Stimulated activated CD4-positive, alpha-beta T cell treated with anti-CD3 and anti-CD28 coated beads, Interleukin-15, amount 100 ng/mL, for 24 hours (primary cell): ENCODE results near the gene CCNF.

Source experiments
- DNase-seq: peaks from one replicate; pipeline ENCODE4 v3.0.0-alpha.2; 2020

CCNF gene

DNA sequence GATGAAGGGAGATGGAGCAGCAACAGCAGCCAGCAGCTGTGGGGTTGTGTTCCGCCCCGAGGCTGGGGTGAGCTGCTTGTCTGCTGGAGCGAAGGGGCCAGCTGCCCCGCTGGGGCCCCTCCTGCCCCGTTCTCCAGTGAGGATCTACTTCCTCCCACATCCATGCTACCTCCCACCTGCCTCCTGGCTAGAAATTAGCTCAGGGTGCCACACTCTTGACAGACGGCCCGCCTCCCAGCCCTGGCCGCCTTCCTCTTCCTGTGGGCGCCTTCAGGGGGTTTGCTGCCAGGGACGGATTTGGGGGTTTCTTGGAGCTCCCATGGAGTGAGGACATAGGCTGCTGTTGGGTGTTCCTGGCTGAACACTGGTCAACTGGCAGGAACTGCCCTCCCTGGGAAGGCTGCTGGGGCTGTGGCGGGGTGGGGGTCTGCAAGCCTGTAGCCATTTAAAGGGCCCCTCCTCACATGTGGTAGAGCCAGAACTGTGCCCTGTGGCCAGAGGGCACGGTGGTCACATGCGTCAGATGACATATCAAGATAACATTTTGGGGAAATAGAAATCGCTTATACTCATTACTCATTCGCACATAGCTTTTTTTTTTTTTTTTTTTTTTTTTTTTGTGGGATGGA, 58.8 kb downstream of the CCNF start:
- no peak for DNase-seq

DNA sequence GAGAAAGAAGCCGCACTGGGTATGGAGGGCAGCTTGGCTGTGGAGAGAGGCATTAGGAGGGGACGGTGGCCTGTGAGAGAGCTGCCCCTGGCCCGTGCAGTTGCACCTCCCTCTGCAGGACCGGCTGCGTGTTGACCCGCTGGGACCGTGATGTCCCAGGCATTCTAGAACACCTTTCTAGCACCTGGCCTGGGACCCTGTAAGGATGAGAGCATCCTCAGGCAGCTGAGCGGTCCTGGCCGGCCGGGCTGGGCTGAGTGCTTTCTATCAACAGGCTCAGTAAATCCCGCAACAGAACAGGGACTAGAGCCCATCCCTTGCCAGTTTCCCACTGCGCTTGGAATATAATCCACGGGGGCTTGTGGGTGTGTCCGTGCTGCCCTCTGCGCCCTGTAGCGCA, 60.3 kb downstream of the CCNF start:
- DNase-seq = no peak

DNA sequence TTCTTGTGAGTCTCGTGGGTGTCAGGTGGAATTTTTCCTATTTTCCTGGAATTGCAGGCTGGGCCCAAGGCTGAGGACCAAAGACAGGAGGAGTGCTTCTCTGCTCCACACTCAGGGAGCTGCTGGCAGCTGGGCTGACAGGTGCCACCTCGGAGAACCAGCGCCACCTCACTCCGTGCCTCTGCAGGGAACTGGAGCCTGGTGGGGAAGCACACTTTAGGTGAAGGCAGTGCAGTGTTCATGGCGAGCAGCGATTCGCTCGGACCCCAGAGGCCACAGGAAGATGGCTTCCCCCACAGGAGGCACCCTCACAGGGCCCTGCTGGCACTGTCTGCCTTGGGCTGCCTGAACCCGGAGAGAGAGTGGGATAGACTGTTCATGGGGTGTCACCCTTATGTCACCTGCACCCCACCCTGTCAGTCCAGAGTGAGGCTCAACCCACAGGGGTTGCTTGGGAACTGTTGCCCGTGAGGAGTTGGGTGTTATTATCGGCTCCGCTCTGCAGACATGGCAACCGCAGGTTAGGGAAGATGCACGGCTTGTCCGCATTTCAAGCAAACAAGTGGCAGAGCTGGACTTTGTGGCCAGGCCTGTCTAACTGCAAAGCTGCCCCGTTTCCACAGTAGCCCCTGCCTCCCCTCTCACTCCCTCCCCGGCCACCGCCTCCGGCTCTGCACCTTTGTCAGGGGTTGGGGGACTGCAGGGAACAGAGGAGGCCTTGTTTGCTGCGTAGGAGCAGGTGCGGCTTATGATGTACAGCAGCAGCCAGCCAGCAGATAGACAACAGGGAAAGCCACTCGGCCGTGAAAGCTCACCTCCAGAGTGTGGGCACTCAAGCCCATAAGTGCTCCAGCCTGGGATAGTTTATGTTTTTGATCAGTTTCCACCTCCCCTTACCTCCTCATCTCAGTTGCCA, 61.2 kb downstream of the CCNF start:
- no peak for DNase-seq

DNA sequence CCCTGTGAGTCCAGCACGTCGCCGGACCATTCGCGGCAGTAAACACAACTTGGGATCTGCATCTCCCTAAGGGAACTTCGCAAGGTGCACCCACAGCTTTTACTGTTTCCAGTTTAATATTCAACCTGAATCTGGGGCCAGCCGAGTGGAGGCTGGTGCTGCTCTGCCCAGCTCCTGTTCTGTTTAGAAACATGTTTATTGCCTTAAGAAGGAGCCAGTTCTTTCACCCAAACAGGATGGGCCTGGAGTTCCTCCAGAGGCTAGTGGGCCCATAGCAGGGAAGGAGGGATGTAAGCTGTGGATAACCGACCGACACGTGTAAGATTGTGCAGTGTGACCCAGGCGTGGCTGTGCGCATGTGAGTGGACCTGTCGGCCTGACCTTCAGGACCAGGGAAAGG, 63.0 kb downstream of the CCNF start:
- no peak for DNase-seq

DNA sequence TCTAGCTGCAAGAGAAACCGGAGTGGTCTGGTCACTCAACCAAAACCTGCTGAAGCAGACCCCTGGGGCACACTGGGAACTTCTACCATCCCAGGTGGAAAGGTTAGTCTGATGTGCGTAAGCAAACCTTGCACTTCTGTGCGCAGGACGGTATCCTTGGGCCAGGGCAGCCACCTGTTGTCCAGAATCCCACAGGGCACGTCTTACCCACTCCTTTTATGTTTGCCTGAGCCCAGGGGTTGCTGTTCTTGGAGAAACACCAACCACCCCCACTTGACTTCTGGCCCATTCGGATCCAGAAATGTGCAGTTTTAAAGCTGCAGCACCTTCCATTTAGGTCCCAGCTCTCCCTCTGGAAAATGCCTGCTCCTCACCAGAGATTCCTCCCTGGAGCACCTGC, 64.4 kb downstream of the CCNF start:
- DNase-seq = no peak

DNA sequence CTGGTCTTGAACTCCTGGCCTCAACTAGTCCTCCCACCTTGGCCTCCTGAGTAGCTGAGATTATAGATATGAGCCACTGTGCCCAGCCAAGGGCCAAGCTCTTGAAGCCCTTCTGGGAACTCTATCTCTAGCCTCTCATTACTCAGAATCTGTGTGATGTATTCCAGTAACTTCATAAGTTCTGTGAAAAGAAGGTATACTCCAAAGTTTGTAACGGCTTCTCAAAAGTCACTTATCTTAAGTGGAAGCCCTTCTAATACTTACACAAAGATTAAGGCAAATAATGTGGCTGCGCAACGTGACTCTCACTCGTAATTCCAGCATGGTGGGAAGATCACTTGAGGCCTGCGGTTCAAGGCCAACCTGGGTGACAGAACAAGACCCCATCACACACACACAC, 65.4 kb downstream of the CCNF start:
- DNase-seq = no peak

DNA sequence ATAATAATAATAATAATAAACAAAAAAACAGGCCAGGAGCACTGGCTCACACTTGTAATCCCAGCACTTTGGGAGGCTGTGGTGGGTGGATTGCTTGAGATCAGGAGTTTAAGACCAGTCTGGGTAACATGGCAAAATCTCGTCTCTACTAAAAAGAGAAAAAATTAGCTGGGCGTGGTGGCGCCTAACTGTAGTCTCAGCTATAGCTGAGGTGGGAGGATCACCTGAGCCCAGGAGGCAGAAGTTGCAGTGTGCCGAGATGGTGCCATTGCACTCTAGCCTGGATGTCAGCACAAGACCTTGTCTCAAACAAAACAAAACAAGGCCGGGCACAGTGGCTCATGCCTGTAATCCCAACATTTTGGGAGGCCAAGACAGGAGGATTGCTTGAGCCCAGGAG, 65.8 kb downstream of the CCNF start:
- DNase-seq = no peak

DNA sequence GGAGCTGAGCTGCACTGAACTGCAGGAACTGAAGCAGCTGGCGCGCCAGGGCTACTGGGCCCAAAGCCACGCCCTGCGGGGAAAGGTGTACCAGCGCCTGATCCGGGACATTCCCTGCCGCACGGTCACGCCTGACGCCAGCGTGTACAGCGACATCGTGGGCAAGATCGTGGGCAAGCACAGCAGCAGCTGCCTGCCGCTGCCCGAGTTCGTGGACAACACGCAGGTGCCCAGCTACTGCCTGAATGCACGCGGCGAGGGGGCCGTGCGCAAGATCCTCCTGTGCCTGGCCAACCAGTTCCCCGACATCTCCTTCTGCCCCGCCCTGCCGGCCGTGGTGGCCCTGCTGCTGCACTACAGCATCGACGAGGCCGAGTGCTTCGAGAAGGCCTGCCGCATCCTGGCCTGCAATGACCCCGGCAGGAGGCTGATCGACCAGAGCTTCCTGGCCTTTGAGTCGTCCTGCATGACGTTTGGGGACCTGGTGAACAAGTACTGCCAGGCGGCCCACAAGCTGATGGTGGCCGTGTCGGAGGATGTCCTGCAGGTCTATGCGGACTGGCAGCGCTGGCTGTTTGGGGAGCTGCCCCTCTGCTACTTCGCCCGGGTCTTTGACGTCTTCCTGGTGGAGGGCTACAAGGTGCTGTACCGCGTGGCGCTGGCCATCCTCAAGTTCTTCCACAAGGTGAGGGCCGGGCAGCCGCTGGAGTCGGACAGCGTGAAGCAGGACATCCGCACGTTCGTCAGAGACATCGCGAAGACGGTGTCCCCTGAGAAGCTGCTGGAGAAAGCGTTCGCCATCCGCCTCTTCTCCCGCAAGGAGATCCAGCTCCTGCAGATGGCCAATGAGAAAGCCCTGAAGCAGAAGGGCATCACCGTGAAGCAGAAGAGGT, 67.2 kb downstream of the CCNF start:
- no peak for DNase-seq

DNA sequence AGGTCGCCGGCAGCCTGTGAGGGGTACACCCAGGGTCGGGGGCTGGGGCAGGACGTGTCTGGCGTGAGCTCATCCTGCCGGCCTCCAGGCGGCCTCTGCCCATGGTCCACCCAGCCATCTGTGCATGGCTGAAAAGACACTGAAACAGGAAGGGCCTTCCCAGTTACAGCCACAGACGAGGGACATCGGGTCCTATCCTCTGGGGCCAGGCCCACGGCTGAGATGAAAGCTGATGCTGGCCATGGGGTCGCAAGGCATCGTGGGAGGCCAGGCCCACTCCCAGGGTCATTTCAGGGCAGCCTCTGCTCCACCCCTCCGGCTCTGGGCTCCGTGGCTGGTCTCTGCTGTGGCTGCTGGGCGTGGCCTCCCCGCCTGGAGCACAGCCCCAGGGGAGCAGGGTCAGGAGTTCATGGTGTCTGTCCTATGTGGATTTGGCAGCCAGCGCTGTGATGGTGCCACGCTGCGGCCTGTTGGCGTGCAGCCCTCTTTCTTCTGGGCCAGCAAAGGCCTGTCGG, 67.9 kb downstream of the CCNF start:
- DNase-seq = no peak

DNA sequence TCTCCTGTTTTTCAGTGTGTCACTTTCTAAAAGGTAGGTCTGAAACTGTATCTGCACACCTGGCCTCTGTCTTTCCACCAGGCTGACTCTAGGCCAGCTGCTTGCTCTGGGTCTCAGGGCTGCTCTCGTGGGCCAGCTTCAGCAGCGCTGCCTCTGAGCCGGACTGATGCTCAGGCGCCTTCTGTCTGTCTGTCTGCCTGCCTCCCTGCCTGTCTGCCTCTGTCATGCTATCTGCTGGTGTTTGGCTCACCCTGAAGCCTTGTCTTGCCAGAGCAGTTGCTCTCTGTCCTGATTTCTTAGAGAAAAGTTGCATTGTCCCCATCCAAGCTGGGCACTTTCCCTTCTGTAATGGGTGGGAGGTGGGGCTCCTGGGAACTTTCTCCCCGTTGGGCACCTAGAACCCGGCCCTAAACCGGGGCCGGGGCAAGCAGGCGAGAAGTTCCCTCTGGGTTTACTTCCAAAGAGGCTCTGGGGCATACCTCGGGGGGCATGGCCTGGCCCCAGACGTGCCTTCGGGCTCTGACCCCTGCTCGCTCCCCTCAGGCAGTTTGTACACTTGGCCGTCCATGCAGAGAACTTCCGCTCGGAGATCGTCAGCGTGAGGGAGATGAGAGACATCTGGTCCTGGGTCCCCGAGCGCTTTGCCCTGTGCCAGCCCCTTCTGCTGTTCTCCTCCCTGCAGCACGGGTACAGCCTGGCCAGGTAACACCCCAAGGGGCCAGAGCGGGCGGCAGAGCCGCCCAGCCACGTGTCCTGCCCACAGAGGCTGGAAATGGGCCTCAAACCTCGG, 68.6 kb downstream of the CCNF start:
- no peak for DNase-seq

DNA sequence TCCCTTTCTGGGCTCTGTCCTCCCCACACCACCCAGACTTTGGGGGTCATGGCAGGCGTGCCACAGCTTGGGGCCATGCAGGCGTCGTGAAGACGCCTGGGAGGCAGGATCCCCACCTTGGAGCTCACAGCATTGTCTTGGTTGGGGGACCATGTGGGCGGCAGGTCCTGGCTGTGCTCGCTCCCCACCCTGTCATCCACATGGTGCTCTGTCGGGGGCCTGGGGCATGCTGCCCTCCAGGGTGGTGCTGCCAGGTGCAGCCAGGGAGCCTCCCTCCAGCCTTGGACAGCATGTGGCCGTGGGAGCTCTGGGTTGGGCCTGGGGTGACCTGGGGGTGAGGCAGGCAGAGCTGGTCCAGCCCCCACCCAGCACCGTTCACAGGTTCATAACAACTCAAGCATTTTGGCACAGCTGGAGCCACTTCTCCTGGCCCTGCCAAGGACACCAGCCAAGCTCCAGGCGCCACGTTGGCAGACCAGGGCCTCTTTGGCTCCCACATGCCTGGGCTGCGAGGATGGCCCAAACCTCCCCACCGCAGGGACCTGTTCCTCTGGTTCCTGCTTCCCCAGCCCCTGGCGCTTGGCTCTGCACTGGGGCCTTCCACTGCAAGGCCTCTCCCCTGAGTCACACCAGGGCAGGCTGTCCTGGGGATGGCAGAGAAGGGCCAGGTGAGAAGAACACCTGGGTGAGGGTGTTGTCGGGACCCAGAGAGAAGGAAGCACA, 69.4 kb downstream of the CCNF start:
- no peak for DNase-seq

DNA sequence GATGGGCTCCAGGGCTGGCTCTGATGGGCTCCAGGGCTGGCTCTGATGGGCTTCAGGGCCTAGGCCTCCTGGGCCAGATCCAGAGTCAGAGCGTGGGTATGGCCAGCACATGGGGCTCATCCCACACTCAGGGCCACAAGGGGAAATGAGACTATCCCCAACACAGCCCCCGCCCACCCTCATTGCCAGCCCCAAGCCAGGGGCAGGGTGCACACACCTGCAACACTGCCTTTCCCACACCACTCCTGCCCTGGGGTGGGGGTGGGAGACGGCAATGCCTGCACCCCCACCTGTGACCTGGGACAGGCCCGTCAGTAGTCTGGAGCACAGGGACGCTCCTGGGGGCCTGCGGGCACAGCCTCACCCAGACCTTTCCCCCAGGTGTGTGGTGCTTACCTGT, 70.2 kb downstream of the CCNF start:
- DNase-seq = no peak

DNA sequence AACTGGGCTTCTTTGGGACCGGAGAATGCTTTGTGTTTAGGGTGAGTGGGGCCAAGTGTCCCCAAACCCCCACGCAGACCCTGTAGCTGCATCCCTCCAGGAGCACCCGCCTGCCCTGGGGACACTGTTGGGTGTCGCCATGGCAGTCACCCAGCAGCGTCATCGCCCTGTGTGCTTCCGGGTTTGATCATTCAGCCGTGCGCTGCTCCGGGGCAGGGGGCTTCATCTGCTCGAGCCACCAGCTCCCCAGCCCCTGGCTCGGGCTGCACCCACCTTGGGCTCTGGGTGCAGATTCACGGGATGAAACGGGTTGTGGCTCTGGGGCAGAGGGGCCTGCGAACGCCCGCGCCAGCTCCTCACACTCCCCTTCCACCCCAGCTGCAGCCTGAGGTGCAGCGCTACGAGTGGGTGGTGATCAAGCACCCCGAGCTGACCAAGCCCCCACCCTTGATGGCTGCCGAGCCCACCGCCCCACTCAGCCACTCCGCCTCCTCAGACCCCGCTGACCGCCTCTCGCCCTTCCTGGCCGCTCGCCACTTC, 70.7 kb downstream of the CCNF start:
- DNase-seq = no peak

DNA sequence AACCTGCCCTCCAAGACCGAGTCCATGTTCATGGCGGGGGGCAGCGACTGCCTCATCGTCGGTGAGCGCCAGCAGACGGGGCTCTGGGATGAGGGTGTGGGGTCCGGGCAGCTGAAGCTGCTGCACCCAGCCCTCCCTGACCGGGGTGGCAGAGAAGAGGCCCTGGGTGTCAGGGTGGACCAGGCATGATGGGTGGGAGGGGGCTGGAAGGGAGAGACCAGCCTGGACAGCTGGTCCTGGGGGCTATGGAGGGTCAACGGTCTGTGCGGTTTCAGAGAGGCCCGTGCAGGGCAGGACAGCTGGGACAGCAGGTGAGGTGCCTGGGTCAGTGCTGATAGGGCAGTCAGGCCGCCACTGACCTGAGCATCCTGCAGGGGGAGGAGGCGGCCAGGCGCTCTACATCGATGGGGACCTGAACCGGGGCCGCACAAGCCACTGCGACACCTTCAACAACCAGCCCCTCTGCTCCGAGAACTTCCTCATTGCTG, 71.2 kb downstream of the CCNF start:
- DNase-seq = no peak

DNA sequence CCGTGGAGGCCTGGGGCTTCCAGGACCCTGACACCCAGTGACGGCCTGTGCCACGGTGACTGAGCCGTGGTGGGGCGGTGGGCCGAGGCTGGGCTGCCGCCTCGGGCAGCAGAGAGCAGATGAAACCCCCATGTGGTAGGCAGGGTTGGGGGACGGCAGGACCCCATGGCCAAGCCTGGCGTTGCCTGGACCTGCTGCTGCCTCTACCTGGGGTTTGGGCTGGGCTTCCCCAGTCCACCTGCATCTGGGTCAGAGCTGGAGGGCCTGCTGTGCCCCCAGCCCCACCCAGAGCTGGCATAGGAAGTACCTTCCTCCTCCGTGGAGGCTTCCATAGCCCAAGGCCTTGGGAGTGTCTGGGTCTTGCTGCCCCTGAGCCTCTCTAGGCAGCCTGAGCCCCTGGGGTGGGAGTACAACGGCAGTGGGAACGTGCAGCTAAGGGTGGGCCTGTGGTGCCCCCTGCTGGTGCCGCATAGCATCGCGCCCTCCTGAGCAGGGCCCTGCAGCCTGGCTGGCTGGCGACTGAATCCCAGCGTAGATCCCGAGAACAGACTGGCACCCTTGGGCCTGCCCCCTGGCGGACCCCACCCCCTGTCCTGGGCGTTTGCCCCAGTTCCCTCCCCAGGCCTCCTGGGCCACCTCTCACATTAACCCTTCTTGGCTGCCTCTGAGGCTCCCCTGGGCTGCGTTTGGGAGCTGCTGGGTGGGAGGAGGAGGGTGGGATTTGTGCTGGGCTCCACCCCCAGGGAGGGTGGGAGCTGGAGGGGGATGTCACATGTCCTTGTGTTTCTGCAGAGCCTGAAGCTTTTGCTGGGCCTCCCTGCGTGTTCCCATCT, 71.9 kb downstream of the CCNF start:
- DNase-seq = peak; percentile 84

DNA sequence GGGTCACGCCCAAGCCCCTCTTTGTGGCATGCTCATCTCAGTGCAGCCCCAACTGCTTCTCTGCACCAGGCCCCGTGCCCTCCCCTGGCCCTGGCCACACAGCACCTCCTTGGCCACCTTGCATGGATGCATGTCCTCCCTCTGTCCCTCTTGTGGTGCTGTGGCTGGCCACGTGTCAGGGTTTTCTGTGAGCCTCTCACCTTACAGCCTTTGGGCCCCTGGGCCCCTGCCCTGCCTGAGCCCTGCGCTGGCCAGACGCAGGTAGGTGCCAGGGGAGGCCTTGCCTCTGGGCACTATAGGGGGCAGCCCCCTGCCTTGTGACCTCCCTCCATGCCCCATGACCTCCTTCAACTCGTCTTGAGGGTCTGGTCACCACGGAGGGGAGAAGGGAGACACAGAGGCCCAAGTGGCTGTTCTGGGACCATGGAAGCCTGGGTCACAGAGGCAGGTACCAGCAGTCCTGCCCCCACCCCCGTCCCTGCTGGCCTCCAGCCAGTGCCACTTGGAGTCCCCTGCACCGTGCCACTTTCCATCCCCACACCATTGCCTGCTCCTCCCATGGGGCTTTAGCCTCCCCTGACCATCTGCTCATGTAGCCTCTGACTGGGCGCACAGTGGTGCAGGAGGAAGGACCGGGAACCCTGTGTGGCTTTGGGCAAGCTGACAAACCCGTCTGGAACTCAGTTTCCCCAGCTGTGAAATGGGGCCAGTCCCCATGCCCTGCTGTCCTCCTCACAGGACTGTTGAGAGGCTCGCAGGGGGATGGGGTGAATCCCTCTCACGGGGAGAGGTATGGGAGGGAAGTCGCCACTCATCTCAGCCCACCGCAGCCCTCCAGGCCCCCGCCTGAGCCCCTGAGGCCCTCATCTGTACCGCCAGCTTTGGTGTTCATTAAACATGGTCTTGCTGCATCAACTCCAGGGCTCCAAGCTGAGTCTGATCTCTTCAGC, 73.0 kb downstream of the CCNF start:
- DNase-seq = no peak

DNA sequence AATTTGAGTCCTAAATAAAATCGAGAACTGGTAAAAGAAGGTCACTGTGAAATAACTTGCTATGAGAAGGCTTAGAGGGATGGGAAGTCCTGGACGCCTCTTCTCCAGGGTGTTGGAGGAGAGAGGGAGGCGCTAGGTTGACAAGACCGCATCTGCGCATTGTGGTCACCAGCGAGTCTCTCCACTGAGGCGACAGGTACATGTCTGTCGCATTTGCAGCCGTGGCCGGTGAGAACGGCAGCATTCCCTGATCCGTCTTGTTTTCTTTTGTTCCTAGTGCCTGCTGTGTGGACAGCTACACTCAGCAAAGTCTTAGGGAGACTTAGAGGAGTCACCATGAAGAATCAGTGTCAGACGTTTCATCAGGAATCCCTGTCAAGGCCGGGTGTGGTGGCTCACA, 76.4 kb downstream of the CCNF start:
- DNase-seq = no peak

DNA sequence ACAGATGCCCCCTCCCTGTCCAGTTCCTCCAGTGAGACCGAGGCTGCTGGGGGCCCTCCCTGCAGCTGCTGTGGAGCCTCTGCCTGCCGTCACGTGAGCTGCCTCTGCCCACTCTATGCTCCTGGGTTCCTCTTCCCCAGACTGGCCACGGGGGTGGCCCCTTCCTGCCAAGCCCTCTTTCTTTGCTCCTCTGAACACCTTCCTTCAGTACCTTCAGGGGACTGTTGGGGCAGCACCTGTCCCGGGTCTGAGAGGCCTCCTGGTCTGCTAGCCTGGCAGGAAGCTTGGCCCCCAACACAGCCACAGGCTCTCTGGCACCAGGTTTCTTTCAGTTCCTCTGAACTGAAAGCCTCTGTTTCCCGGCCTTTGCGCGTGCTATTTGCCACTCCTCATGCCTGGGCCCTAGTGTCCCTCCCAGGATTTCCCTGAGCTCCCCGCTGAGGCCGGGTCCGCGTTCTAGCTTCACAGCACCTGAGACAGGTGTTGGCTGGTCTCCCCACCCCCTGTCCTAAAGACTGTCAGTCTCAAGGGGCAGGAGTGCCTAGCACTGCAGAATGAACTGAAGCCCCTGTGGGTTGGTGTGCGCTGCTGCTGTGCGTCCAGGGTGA, 77.9 kb downstream of the CCNF start:
- no peak for DNase-seq

DNA sequence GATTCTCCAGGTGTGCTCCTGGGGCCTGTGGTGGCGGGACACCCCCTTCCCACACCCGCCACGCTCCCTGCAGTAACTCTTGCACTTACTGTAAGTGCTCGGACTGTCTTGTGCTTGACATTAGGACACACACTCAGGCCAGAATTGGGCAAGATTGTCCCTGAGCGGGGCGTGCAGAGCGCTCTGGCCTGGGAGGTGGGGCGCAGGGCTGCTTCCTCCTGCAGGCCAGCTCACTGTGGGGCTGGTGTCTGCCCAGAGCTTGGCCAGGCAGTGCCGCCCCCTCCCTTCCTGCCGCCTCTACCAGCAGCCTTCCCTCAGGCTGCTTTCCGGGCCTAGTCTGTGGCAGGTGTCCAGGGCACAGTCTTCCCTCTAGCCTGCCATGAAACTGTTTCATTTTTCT, 78.4 kb downstream of the CCNF start:
- no peak for DNase-seq
